Measurements from ENCODE around the gene PALMD.

Gene PALMD

DNA sequence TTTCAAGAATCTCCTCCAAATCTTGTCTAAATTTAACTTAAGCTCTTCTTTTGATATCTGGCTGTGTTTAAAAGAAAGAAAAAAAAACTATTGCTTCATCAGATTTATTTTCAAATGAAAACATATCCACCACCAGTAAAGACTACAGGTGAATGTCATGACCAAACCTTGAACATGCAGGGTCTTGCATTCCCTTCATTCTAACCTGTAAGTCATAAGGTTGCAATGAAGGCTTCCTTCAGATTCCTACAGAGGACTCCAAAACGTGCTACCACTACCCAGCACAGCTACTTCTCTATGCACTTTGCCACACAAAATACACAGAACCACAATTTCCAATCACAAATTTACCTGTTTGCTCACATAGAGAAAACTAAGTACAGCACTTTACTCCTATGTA, 94.2 kb downstream of the PALMD start:
- TF ChIP-seq, protein P1, sequence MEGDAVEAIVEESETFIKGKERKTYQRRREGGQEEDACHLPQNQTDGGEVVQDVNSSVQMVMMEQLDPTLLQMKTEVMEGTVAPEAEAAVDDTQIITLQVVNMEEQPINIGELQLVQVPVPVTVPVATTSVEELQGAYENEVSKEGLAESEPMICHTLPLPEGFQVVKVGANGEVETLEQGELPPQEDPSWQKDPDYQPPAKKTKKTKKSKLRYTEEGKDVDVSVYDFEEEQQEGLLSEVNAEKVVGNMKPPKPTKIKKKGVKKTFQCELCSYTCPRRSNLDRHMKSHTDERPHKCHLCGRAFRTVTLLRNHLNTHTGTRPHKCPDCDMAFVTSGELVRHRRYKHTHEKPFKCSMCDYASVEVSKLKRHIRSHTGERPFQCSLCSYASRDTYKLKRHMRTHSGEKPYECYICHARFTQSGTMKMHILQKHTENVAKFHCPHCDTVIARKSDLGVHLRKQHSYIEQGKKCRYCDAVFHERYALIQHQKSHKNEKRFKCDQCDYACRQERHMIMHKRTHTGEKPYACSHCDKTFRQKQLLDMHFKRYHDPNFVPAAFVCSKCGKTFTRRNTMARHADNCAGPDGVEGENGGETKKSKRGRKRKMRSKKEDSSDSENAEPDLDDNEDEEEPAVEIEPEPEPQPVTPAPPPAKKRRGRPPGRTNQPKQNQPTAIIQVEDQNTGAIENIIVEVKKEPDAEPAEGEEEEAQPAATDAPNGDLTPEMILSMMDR (IDR thresholded peaks at IDR 0.05; ENCODE audit: low read depth, low read length): no peak
- DNase-seq (ENCODE audit: low read depth, low spot score): no peak
- no peak overlapping the region for H3K4me3 ChIP-seq (ENCODE audit: low read depth, low read length)
- in situ Hi-C loops (cut with HindIII; ENCODE audit: low sequenced_read_pairs): no loop called here
